Activated effector memory CD4-positive, alpha-beta T cell treated with anti-CD3 and anti-CD28 coated beads, Interleukin-2, amount 50 U/mL, for 16 hours (primary cell): ENCODE results near the gene GAS1.

Experiments
- DNase-seq: peaks from one replicate; pipeline ENCODE4 v3.0.0-alpha.2; 2020

GAS1 gene

GRCh38 chr9:86947146-86948073, at the start of gene GAS1:
TSS of gene GAS1 (minus strand) at chr9:86947506. CDS start at chr9:86946779, 727 bp downstream.
- peak; percentile 87 for DNase-seq

- no peak for DNase-seq
Measured at GRCh38 chr9:86994231-86994630, 46.9 kb upstream of the GAS1 start.

- no peak for DNase-seq
Measured at GRCh38 chr9:86993830-86994229, 46.5 kb upstream of the GAS1 start.

DNA sequence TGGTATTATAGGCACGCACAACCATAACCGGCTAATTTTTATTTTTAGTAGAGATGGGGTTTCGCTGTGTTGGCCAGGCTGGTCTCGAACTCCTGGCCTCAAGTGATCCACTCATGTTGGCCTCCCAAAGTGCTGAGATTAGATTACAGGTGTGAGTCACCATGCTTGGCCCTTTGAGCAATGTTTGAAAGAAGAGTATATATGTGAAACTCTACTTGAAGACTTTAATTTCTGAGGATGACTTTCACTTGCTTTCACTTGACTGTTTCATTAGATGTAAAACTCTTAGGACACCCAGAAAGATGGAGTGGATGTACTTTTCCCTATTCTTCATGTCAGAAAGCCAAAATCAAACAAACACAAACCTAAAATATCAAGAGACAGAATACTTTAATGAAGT, 43.8 kb upstream of the GAS1 start:
- DNase-seq, result no peak

DNA sequence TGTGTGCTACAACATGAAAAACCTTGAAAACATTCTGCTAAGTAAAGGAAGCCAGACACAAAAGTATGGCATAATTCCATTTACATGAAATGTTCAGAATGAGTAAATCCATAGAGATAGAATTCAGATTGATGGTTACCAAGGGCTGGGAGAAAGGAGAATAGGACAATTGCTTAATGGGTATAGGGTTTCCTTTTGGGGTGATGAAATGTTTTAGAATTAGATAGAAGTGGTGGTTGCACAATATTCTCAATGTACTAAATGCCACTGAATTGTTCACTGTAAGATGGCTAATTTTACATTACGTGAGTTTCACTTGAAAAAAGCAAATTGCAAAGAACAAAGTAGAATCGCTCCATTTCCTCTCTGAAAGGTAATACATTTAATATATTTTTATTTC, 43.0 kb upstream of the GAS1 start:
- no peak for DNase-seq

- DNase-seq, result no peak
Measured at GRCh38 chr9:86987900-86988299, 40.6 kb upstream of the GAS1 start.

DNA sequence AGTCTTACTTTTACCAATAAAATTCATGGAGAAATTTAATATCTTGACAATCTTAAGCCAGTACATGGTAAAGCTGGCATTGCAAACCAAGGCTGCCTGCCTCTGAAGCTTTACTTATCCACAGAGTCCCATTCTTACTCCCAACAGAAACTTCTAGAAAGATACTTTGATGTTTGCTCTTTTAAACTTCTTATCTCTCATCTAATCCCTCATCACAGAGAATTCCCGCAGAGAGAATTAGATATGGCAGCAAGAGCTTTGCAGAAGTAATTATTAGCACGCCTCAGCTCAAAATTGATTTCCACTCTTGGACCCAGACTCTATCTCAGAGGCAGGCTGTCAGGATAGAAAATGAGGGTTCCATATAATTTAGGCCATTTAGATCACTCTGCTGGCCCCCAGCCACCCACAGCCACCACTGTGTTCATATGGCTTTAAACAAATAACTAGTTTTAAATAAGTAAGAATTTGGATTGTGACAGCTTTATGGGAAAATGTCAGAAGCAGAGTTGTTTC, 37.9 kb upstream of the GAS1 start:
- no peak for DNase-seq

- no peak for DNase-seq
Measured at GRCh38 chr9:86983620-86984259, 36.4 kb upstream of the GAS1 start.

GRCh38 chr9:86983249-86983619, 35.9 kb upstream of the GAS1 start:
- no peak for DNase-seq

DNA sequence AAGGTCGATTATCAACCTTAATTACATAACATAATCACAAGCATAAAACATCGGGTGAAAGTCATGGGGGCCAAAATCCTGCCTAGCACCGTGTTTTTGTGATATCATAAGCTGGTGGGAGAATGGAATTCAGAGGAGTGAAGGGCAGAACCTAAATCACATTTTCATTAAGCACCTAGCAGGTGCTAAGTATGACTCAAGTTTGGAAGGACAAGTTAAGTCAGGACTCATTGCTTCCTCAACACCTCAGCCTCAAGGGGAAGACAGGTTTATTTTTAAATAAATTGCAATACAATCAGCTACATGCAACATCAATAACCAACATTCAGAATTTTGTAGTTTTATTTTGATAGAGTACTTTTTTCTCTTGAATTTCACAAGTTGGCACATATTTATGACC, 33.5 kb upstream of the GAS1 start:
- no peak for DNase-seq

DNA sequence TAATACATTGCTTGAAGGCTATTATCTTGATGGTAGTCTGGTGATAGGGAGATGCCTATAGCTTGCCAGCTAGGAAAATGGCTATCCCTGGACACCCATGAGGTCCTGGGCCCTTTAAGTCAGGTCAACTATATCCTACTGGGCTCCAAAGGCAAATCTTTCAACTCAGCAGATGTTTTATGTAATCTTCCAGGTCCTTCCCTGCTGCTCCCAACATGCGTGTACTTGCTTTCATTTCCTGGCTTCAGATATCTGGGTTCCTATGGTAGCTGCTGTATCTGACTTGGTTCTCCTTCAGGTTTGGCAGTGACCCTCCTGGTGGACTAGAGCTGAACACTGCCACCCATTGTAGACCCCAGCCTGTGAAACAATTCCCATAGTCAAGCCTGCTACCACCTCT, 32.4 kb upstream of the GAS1 start:
- no peak for DNase-seq

- no peak for DNase-seq
Measured at GRCh38 chr9:86978922-86979474, 31.7 kb upstream of the GAS1 start.

GRCh38 chr9:86978413-86978812, 31.1 kb upstream of the GAS1 start:
- DNase-seq, result no peak

DNA sequence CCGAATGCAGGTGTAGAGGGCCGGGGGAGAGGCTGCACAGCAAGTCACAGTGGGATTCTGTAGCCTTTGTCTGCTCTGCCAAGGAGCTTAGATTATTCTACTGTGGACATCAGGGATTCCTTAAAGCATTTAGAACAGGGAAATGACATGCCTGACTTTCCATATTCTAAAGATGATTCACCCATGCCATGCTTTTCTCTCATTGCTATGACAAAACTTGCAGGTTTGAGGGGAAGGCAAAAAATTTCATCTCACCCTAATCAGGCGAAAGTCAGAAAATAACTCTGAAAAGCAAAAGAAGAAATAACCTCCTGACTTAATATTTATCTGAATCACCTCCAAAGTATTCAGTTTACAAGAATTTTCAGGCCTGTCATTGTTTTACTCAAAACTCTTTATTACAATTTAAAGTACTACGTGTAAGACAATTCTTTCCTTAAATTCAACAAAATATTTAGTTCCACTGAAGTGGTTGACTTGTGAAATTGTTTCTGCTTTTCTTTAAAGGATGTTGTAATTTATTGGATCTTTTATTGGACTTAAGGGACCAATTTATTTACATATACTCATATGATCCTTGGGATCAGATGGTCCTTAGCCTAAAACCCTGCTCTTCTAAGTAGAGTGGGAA, 30.0 kb upstream of the GAS1 start:
- DNase-seq, result no peak

- no peak for DNase-seq
Measured at GRCh38 chr9:86975606-86976005, 28.3 kb upstream of the GAS1 start.

GRCh38 chr9:86975036-86975435, 27.7 kb upstream of the GAS1 start:
- no peak for DNase-seq

DNA sequence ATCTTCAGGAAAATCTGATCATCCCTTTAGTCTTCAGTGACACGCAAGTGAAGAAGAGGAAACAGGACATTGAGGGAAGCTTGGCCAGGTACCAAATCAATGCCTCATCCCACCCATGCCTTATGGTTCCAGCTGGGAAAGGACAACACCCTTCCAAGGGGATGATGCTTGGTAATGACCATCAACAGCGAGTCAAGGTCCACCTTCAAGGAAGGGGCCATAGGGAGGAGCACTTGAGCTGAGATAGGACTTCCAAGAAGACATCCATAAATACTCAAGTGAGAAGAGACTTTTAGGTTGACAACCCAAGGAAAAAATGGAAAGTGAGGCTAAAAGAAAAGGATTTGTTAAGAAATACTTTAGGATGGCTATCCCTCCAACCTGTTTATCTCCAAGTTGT, 27.1 kb upstream of the GAS1 start:
- DNase-seq, result no peak

GRCh38 chr9:86971742-86972141, 24.4 kb upstream of the GAS1 start:
- DNase-seq, result no peak

DNA sequence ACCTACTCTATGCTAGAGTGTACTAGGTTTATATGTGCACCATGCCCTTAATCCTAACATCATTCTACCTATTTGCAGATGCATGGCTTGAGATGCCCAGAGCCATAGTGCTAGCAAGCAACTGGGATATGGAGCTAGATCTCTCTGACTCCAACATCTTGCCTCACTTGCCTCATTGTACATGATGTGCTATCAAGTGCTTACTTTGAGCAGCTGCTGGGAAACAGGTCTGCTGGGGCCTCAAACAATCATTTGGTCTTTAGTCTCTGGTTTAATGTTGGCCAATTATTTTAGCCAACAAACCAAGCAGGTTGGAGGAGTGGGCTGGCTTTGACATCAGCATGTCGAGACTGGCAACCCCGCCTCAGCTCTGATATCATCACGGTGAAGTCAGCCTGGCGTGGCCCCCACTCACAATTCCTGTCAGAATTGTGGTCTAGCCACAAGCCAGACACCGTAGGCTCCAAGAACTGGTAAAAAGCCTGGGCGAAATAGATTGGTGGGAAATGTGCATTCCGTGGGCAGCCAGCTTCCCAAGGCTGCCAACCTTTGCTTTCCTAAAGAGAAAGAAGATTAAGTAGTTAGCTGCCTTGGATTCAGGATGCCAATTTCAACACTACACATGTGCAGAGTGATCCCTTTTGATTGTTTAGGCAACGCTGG, 21.1 kb upstream of the GAS1 start:
- no peak for DNase-seq

DNA sequence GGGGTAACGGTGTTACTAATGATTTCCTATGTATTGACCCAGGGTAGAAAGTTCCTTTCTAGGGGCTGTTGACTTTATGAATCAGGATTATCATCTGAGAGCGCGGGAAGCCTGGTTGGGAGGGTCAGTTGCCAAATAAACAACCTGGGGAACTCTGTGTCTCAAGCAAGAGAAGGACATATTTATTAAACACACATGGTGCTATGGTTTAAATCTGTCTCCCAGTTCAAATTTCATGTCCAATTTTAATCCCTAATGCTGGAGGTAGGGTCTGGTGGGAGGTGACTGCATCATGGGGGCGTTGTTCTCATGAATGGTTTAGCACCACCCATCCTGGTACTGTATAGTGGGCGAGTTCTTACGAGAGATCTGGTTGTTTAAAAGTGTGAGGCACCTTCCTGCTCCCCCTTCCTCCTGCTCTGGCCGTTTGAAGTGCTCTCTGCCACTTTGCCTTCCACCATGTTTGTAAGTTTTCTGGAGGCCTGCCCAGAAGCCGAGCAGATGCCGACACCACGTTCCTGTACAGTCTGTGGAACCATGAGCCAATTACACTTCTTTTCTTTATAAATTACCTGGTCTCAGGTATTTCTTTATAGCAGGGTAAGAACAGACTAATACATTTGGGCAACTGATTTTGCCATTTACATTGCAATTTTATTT, 19.7 kb upstream of the GAS1 start:
- DNase-seq, result no peak

GRCh38 chr9:86965636-86966395, 18.5 kb upstream of the GAS1 start:
- no peak for DNase-seq

- no peak for DNase-seq
Measured at GRCh38 chr9:86962692-86963091, 15.4 kb upstream of the GAS1 start.
